Measurements from ENCODE around the gene COQ4. TPM values are rescaled to one million over a fixed set of nuclear protein-coding genes. Genes with fewer than 3 reads are reported as not detected.

Gene COQ4
- 32.5 TPM for polyA plus RNA-seq (2013, experiment 1 of 2)
- polyA plus RNA-seq (2013, experiment 2 of 2) = 31.6 TPM

- peak within 1 kb of the TSS; percentile 94 for H3K4me3 ChIP-seq (ENCODE audit: low read length)
- H3K79me1 ChIP-seq (ENCODE audit: low read length) = peaks cover 10% of the 10 kb centered on the region
- peak within 1 kb of the TSS; percentile 98 for H2BK5ac ChIP-seq (ENCODE audit: low read length)
- peak within 1 kb of the TSS; percentile 99 for H3K56ac ChIP-seq (ENCODE audit: low read length)
- H3K23ac ChIP-seq (ENCODE audit: low read length) = peak within 1 kb of the TSS; percentile 92
- H4K8ac ChIP-seq (ENCODE audit: low read depth, low read length) = no peak within 1 kb of the TSS
- no CpG with 5 or more reads among the region's 83 CpGs for WGBS (ENCODE audit: extremely low coverage, insufficient coverage, low lambda C conversion rate)
- H3K4ac ChIP-seq (ENCODE audit: low read depth, low read length) = peak within 1 kb of the TSS; percentile 19
- peak within 1 kb of the TSS; percentile 99 for H3K4me2 ChIP-seq (ENCODE audit: low read length)
- peaks cover 3% of the 10 kb centered on the region for H3K4me1 ChIP-seq (ENCODE audit: control insufficient read depth, low read depth, low read length)
- peak within 1 kb of the TSS; percentile 15 for H3K18ac ChIP-seq (ENCODE audit: low read length)
- peaks cover 15% of the 10 kb centered on the region for H3K79me2 ChIP-seq (ENCODE audit: control insufficient read depth, insufficient read depth, low read length)
- no peak within 1 kb of the TSS for H2BK120ac ChIP-seq (ENCODE audit: low read depth, low read length)
- peaks cover 8% of the 10 kb centered on the region for H3K36me3 ChIP-seq (ENCODE audit: control insufficient read depth, insufficient read depth, low read length)
- peak; percentile 96 for DNase-seq
- peak within 1 kb of the TSS; percentile 70 for H3K27ac ChIP-seq (ENCODE audit: low read depth, low read length)
- H2BK15ac ChIP-seq (replicated peaks; ENCODE audit: low read depth) = no peak within 1 kb of the TSS
- peak within 1 kb of the TSS; percentile 55 for H2AK5ac ChIP-seq (ENCODE audit: low read length)
- peak within 1 kb of the TSS; percentile 26 for H4K5ac ChIP-seq (ENCODE audit: low read length)
- peak within 1 kb of the TSS; percentile 99 for H3K9ac ChIP-seq (ENCODE audit: low read length)
- H3K27me3 ChIP-seq (ENCODE audit: insufficient read depth, low read length, poor library complexity) = no peaks in the 10 kb centered on the region
Measured at GRCh38 chr9:128322404-128323211, at the start of gene COQ4, which contains the start of gene TRUB2. Gene COQ4 (plus strand): TSS chr9:128322839. CDS start chr9:128322859, 20 bp downstream. Gene TRUB2 (minus strand): TSS chr9:128322447. CDS start chr9:128322408, 39 bp downstream.

GRCh38 chr9:128274245-128274644, 48.4 kb upstream of the COQ4 start:
- Histone ChIP-seq H4K5ac (ENCODE audit: low read length) (no peak overlapping the region), H2BK120ac (ENCODE audit: low read depth, low read length) (no peak overlapping the region), H3K56ac (ENCODE audit: low read length) (no peak overlapping the region), H3K4me3 (ENCODE audit: low read length) (no peak overlapping the region), H3K27ac (ENCODE audit: low read depth, low read length) (no peak overlapping the region), H3K36me3 (ENCODE audit: control insufficient read depth, insufficient read depth, low read length) (peaks cover 2% of the 10 kb centered on the region), H3K23ac (ENCODE audit: low read length) (no peak overlapping the region), H3K4me1 (ENCODE audit: control insufficient read depth, low read depth, low read length) (peaks cover 2% of the 10 kb centered on the region), H3K79me2 (ENCODE audit: control insufficient read depth, insufficient read depth, low read length) (peaks cover 4% of the 10 kb centered on the region), H3K79me1 (ENCODE audit: low read length) (peaks cover 9% of the 10 kb centered on the region), H3K4me2 (ENCODE audit: low read length) (no peak overlapping the region), H3K9ac (ENCODE audit: low read length) (no peak overlapping the region), H2BK5ac (ENCODE audit: low read length) (no peak overlapping the region), H3K27me3 (ENCODE audit: insufficient read depth, low read length, poor library complexity) (no peaks in the 10 kb centered on the region), H2AK5ac (ENCODE audit: low read length) (no peak overlapping the region), H3K18ac (ENCODE audit: low read length) (no peak overlapping the region), H4K8ac (ENCODE audit: low read depth, low read length) (no peak overlapping the region), H2BK15ac (replicated peaks; ENCODE audit: low read depth) (no peak overlapping the region), H3K4ac (ENCODE audit: low read depth, low read length) (no peak overlapping the region)
- WGBS (ENCODE audit: extremely low coverage, insufficient coverage, low lambda C conversion rate) = no CpG with 5 or more reads among the region's 8 CpGs
- DNase-seq = no peak

- no peak within 1 kb of the TSS for H2BK15ac ChIP-seq (replicated peaks; ENCODE audit: low read depth)
- H3K4me2 ChIP-seq (ENCODE audit: low read length) = peak within 1 kb of the TSS; percentile 99
- H2BK120ac ChIP-seq (ENCODE audit: low read depth, low read length) = no peak within 1 kb of the TSS
- H3K56ac ChIP-seq (ENCODE audit: low read length) = peak within 1 kb of the TSS; percentile 97
- peaks cover 9% of the 10 kb centered on the region for H3K79me1 ChIP-seq (ENCODE audit: low read length)
- peak within 1 kb of the TSS; percentile 89 for H3K23ac ChIP-seq (ENCODE audit: low read length)
- H3K27me3 ChIP-seq (ENCODE audit: insufficient read depth, low read length, poor library complexity) = no peaks in the 10 kb centered on the region
- DNase-seq = peak; percentile 74
- H3K4ac ChIP-seq (ENCODE audit: low read depth, low read length) = peak within 1 kb of the TSS; percentile 93
- H3K36me3 ChIP-seq (ENCODE audit: control insufficient read depth, insufficient read depth, low read length) = peaks cover 2% of the 10 kb centered on the region
- peak within 1 kb of the TSS; percentile 84 for H4K8ac ChIP-seq (ENCODE audit: low read depth, low read length)
- peak within 1 kb of the TSS; percentile 91 for H4K5ac ChIP-seq (ENCODE audit: low read length)
- H3K79me2 ChIP-seq (ENCODE audit: control insufficient read depth, insufficient read depth, low read length) = peaks cover 4% of the 10 kb centered on the region
- H3K18ac ChIP-seq (ENCODE audit: low read length) = peak within 1 kb of the TSS; percentile 89
- peak within 1 kb of the TSS; percentile 98 for H3K9ac ChIP-seq (ENCODE audit: low read length)
- peak within 1 kb of the TSS; percentile 65 for H2BK5ac ChIP-seq (ENCODE audit: low read length)
- H3K27ac ChIP-seq (ENCODE audit: low read depth, low read length) = peak within 1 kb of the TSS; percentile 79
- peaks cover 2% of the 10 kb centered on the region for H3K4me1 ChIP-seq (ENCODE audit: control insufficient read depth, low read depth, low read length)
- peak within 1 kb of the TSS; percentile 94 for H3K4me3 ChIP-seq (ENCODE audit: low read length)
- H2AK5ac ChIP-seq (ENCODE audit: low read length) = peak within 1 kb of the TSS; percentile 58
- WGBS (ENCODE audit: extremely low coverage, insufficient coverage, low lambda C conversion rate) = no CpG with 5 or more reads among the region's 57 CpGs
Measured at GRCh38 chr9:128275198-128276007, 47.2 kb upstream of the COQ4 start, which contains the start of gene GOLGA2. Gene GOLGA2 (minus strand): TSS chr9:128276007. CDS start chr9:128275976, 31 bp downstream.

GRCh38 chr9:128276008-128276573, 46.5 kb upstream of the COQ4 start, which contains the start of gene SWI5:
Gene SWI5 (plus strand): TSS chr9:128276276.
- peak within 1 kb of the TSS; percentile 93 for H3K4ac ChIP-seq (ENCODE audit: low read depth, low read length)
- H4K8ac ChIP-seq (ENCODE audit: low read depth, low read length) = peak within 1 kb of the TSS; percentile 84
- H3K27me3 ChIP-seq (ENCODE audit: insufficient read depth, low read length, poor library complexity) = no peaks in the 10 kb centered on the region
- peak within 1 kb of the TSS; percentile 65 for H2BK5ac ChIP-seq (ENCODE audit: low read length)
- H3K18ac ChIP-seq (ENCODE audit: low read length) = peak within 1 kb of the TSS; percentile 89
- DNase-seq = peak; percentile 99
- H3K4me1 ChIP-seq (ENCODE audit: control insufficient read depth, low read depth, low read length) = peaks cover 2% of the 10 kb centered on the region
- H2BK120ac ChIP-seq (ENCODE audit: low read depth, low read length) = no peak within 1 kb of the TSS
- no peak within 1 kb of the TSS for H2BK15ac ChIP-seq (replicated peaks; ENCODE audit: low read depth)
- no CpG with 5 or more reads among the region's 38 CpGs for WGBS (ENCODE audit: extremely low coverage, insufficient coverage, low lambda C conversion rate)
- peak within 1 kb of the TSS; percentile 94 for H3K4me3 ChIP-seq (ENCODE audit: low read length)
- H4K5ac ChIP-seq (ENCODE audit: low read length) = peak within 1 kb of the TSS; percentile 91
- H3K79me2 ChIP-seq (ENCODE audit: control insufficient read depth, insufficient read depth, low read length) = peaks cover 4% of the 10 kb centered on the region
- peak within 1 kb of the TSS; percentile 89 for H3K23ac ChIP-seq (ENCODE audit: low read length)
- H3K4me2 ChIP-seq (ENCODE audit: low read length) = peak within 1 kb of the TSS; percentile 99
- peaks cover 9% of the 10 kb centered on the region for H3K79me1 ChIP-seq (ENCODE audit: low read length)
- peak within 1 kb of the TSS; percentile 97 for H3K56ac ChIP-seq (ENCODE audit: low read length)
- H3K27ac ChIP-seq (ENCODE audit: low read depth, low read length) = peak within 1 kb of the TSS; percentile 79
- peak within 1 kb of the TSS; percentile 58 for H2AK5ac ChIP-seq (ENCODE audit: low read length)
- H3K36me3 ChIP-seq (ENCODE audit: control insufficient read depth, insufficient read depth, low read length) = peaks cover 2% of the 10 kb centered on the region
- H3K9ac ChIP-seq (ENCODE audit: low read length) = peak within 1 kb of the TSS; percentile 98

- peak overlapping the region; percentile 99 for H3K4me2 ChIP-seq (ENCODE audit: low read length)
- H3K9ac ChIP-seq (ENCODE audit: low read length) = peak overlapping the region; percentile 98
- peak overlapping the region; percentile 97 for H3K56ac ChIP-seq (ENCODE audit: low read length)
- no peak overlapping the region for H2BK120ac ChIP-seq (ENCODE audit: low read depth, low read length)
- peaks cover 2% of the 10 kb centered on the region for H3K4me1 ChIP-seq (ENCODE audit: control insufficient read depth, low read depth, low read length)
- peak overlapping the region; percentile 89 for H3K23ac ChIP-seq (ENCODE audit: low read length)
- H3K79me1 ChIP-seq (ENCODE audit: low read length) = peaks cover 9% of the 10 kb centered on the region
- H4K8ac ChIP-seq (ENCODE audit: low read depth, low read length) = no peak overlapping the region
- peaks cover 4% of the 10 kb centered on the region for H3K79me2 ChIP-seq (ENCODE audit: control insufficient read depth, insufficient read depth, low read length)
- peak overlapping the region; percentile 94 for H3K4me3 ChIP-seq (ENCODE audit: low read length)
- no peak overlapping the region for H2BK15ac ChIP-seq (replicated peaks; ENCODE audit: low read depth)
- no peaks in the 10 kb centered on the region for H3K36me3 ChIP-seq (ENCODE audit: control insufficient read depth, insufficient read depth, low read length)
- H2AK5ac ChIP-seq (ENCODE audit: low read length) = peak overlapping the region; percentile 58
- DNase-seq = peak; percentile 86
- H3K27me3 ChIP-seq (ENCODE audit: insufficient read depth, low read length, poor library complexity) = no peaks in the 10 kb centered on the region
- no peak overlapping the region for H3K4ac ChIP-seq (ENCODE audit: low read depth, low read length)
- H3K27ac ChIP-seq (ENCODE audit: low read depth, low read length) = peak overlapping the region; percentile 61
- WGBS (ENCODE audit: extremely low coverage, insufficient coverage, low lambda C conversion rate) = no CpG with 5 or more reads among the region's 23 CpGs
- no peak overlapping the region for H3K18ac ChIP-seq (ENCODE audit: low read length)
- peak overlapping the region; percentile 63 for H2BK5ac ChIP-seq (ENCODE audit: low read length)
- peak overlapping the region; percentile 91 for H4K5ac ChIP-seq (ENCODE audit: low read length)
Measured at GRCh38 chr9:128276574-128277270, 45.9 kb upstream of the COQ4 start.

Data from mesendoderm (in vitro differentiated cells).